ENCODE data around the gene TBX4.

DNA sequence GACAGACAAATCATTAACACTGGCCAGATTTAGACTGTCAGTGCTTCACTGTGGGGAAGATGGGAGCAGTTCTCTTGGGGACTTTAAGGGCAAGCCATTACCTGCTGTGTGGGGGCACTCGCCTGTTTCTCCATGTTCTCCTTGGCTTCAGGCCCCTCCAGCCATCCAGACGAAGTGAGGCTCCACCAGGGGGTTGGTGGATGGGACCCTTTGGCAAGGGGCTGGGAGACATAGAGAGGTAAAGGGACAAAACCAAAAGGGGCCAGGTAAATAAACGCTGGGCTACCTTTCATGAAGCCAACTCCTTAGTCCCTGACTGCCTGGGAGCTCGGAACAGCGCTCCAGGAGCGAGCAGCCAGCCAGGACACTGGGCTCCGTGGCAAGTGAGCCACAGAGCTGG, 14.0 kb downstream of the TBX4 start:
- TF ChIP-seq, protein P1, sequence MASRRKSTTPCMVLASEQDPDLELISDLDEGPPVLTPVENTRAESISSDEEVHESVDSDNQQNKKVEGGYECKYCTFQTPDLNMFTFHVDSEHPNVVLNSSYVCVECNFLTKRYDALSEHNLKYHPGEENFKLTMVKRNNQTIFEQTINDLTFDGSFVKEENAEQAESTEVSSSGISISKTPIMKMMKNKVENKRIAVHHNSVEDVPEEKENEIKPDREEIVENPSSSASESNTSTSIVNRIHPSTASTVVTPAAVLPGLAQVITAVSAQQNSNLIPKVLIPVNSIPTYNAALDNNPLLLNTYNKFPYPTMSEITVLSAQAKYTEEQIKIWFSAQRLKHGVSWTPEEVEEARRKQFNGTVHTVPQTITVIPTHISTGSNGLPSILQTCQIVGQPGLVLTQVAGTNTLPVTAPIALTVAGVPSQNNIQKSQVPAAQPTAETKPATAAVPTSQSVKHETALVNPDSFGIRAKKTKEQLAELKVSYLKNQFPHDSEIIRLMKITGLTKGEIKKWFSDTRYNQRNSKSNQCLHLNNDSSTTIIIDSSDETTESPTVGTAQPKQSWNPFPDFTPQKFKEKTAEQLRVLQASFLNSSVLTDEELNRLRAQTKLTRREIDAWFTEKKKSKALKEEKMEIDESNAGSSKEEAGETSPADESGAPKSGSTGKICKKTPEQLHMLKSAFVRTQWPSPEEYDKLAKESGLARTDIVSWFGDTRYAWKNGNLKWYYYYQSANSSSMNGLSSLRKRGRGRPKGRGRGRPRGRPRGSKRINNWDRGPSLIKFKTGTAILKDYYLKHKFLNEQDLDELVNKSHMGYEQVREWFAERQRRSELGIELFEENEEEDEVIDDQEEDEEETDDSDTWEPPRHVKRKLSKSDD (conservative IDR thresholded peaks at IDR 0.05; ENCODE audit: low read length): no peak
- TF ChIP-seq, protein P2, sequence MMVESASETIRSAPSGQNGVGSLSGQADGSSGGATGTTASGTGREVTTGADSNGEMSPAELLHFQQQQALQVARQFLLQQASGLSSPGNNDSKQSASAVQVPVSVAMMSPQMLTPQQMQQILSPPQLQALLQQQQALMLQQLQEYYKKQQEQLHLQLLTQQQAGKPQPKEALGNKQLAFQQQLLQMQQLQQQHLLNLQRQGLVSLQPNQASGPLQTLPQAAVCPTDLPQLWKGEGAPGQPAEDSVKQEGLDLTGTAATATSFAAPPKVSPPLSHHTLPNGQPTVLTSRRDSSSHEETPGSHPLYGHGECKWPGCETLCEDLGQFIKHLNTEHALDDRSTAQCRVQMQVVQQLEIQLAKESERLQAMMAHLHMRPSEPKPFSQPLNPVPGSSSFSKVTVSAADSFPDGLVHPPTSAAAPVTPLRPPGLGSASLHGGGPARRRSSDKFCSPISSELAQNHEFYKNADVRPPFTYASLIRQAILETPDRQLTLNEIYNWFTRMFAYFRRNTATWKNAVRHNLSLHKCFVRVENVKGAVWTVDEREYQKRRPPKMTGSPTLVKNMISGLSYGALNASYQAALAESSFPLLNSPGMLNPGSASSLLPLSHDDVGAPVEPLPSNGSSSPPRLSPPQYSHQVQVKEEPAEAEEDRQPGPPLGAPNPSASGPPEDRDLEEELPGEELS (CRISPR knock-in tag; IDR thresholded peaks at IDR 0.05; ENCODE audit: borderline replicate concordance): no peak
- no peak for TF ChIP-seq YY1 (IDR thresholded peaks at IDR 0.05; ENCODE audit: borderline replicate concordance in 1 of 3, control insufficient read depth in 1 of 3, extremely low read depth in 1 of 3, insufficient read depth in 3 of 3, insufficient read length in 1 of 3, insufficient replicate concordance in 2 of 3, low read depth in 1 of 3, low read length in 2 of 3)
- TF ChIP-seq, protein P3, sequence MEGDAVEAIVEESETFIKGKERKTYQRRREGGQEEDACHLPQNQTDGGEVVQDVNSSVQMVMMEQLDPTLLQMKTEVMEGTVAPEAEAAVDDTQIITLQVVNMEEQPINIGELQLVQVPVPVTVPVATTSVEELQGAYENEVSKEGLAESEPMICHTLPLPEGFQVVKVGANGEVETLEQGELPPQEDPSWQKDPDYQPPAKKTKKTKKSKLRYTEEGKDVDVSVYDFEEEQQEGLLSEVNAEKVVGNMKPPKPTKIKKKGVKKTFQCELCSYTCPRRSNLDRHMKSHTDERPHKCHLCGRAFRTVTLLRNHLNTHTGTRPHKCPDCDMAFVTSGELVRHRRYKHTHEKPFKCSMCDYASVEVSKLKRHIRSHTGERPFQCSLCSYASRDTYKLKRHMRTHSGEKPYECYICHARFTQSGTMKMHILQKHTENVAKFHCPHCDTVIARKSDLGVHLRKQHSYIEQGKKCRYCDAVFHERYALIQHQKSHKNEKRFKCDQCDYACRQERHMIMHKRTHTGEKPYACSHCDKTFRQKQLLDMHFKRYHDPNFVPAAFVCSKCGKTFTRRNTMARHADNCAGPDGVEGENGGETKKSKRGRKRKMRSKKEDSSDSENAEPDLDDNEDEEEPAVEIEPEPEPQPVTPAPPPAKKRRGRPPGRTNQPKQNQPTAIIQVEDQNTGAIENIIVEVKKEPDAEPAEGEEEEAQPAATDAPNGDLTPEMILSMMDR (IDR thresholded peaks at IDR 0.05 in 2 of 3, conservative IDR thresholded peaks at IDR 0.05 in 1 of 3; ENCODE audit: insufficient read depth in 2 of 3, low read depth in 1 of 3, low read length in 3 of 3): no peak
- TF ChIP-seq NBN (IDR thresholded peaks at IDR 0.05; ENCODE audit: low read depth): no peak
- no peak for TF ChIP-seq PCBP1 (IDR thresholded peaks at IDR 0.05; ENCODE audit: low read depth, low read length, poor library complexity, severe bottlenecking)
- TF ChIP-seq, protein P4, sequence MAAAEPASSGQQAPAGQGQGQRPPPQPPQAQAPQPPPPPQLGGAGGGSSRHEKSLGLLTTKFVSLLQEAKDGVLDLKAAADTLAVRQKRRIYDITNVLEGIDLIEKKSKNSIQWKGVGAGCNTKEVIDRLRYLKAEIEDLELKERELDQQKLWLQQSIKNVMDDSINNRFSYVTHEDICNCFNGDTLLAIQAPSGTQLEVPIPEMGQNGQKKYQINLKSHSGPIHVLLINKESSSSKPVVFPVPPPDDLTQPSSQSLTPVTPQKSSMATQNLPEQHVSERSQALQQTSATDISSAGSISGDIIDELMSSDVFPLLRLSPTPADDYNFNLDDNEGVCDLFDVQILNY (CRISPR knock-in tag; IDR thresholded peaks at IDR 0.05): no peak
- TF ChIP-seq, protein P5, sequence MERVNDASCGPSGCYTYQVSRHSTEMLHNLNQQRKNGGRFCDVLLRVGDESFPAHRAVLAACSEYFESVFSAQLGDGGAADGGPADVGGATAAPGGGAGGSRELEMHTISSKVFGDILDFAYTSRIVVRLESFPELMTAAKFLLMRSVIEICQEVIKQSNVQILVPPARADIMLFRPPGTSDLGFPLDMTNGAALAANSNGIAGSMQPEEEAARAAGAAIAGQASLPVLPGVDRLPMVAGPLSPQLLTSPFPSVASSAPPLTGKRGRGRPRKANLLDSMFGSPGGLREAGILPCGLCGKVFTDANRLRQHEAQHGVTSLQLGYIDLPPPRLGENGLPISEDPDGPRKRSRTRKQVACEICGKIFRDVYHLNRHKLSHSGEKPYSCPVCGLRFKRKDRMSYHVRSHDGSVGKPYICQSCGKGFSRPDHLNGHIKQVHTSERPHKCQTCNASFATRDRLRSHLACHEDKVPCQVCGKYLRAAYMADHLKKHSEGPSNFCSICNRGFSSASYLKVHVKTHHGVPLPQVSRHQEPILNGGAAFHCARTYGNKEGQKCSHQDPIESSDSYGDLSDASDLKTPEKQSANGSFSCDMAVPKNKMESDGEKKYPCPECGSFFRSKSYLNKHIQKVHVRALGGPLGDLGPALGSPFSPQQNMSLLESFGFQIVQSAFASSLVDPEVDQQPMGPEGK (CRISPR knock-in tag; IDR thresholded peaks at IDR 0.05; ENCODE audit: borderline replicate concordance): no peak
- TF ChIP-seq HEY1 (CRISPR knock-in tag; IDR thresholded peaks at IDR 0.05; ENCODE audit: borderline replicate concordance): no peak
- TF ChIP-seq, protein P6, sequence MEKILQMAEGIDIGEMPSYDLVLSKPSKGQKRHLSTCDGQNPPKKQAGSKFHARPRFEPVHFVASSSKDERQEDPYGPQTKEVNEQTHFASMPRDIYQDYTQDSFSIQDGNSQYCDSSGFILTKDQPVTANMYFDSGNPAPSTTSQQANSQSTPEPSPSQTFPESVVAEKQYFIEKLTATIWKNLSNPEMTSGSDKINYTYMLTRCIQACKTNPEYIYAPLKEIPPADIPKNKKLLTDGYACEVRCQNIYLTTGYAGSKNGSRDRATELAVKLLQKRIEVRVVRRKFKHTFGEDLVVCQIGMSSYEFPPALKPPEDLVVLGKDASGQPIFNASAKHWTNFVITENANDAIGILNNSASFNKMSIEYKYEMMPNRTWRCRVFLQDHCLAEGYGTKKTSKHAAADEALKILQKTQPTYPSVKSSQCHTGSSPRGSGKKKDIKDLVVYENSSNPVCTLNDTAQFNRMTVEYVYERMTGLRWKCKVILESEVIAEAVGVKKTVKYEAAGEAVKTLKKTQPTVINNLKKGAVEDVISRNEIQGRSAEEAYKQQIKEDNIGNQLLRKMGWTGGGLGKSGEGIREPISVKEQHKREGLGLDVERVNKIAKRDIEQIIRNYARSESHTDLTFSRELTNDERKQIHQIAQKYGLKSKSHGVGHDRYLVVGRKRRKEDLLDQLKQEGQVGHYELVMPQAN (IDR thresholded peaks at IDR 0.05; ENCODE audit: borderline replicate concordance): no peak
- TF ChIP-seq ZNF384 (IDR thresholded peaks at IDR 0.05; ENCODE audit: low read depth, low read length): no peak
- TF ChIP-seq ZNF707 (CRISPR knock-in tag; conservative IDR thresholded peaks at IDR 0.05): no peak
- TF ChIP-seq E2F3 (CRISPR knock-in tag; IDR thresholded peaks at IDR 0.05): no peak

Data from K562 (cell line).